PC-9 (cell line): Measurements from ENCODE around the gene PROSER3. TPM values are rescaled to one million over a fixed set of nuclear protein-coding genes. Genes with fewer than 3 reads are reported as not detected.
"Not testable (repeated sequence)": the region's sequence is repeated elsewhere in the genome, so short reads cannot be mapped to it uniquely, and the experiment has no call there.

Experiments
- BruUV-seq: library from RNA; stranded (reverse); fragments of 400-500 nt; replicated peaks from 2 replicates; lab custom pipeline; 2021; lab: Mats Ljungman, UMichigan
- CTCF ChIA-PET: fragments of 300-600 bp; sonication (Branson Sonifier 250); formaldehyde crosslinking; loops from one replicate; lab custom pipeline; 2022; ENCODE audit warnings: antibody characterized with exemption; lab: Charles Lee
- POLR2A ChIA-PET: fragments of 300-600 bp; sonication (Branson Sonifier 250); formaldehyde crosslinking; loops from one replicate; lab custom pipeline; 2022; ENCODE audit warnings: antibody characterized with exemption; ENCODE audit not compliant: unreplicated experiment; lab: Charles Lee
- DNase-seq, 2 experiments: peaks; one replicate each; pipeline versions ENCODE4 v3.0.0 to v3.0.0-alpha.2; 2015 to 2022; ENCODE audit warnings: mixed read lengths in 1 of 2
- H2AFZ ChIP-seq: fragments of 200-600 bp; sonication (generic); 2 replicates; pipeline ENCODE4 v1.8.1; 2017; ENCODE audit warnings: antibody characterized with exemption
- H3F3A ChIP-seq: fragments of 200-600 bp; sonication (generic); 2 replicates; pipeline ENCODE4 v1.8.1; 2017; ENCODE audit warnings: antibody characterized with exemption, mild to moderate bottlenecking, low read depth; ENCODE audit not compliant: insufficient read depth
- H3K27ac ChIP-seq: fragments of 200-600 bp; sonication (generic); 2 replicates; pipeline ENCODE4 v1.6.1; 2016; ENCODE audit warnings: mixed run types
- H3K27me3 ChIP-seq: fragments of 200-600 bp; sonication (generic); 2 replicates; pipeline ENCODE4 v1.6.1; 2016; ENCODE audit warnings: low read depth, mixed run types; ENCODE audit not compliant: insufficient read depth
- H3K36me3 ChIP-seq: fragments of 200-600 bp; sonication (generic); 2 replicates; pipeline ENCODE4 v1.6.1; 2016; ENCODE audit warnings: low read depth, mixed run types
- H3K4me1 ChIP-seq: fragments of 200-600 bp; sonication (generic); replicated peaks from 2 replicates; pipeline ENCODE4 v1.6.1; 2016; ENCODE audit warnings: mixed run types; ENCODE audit not compliant: insufficient read depth
- H3K4me2 ChIP-seq: fragments of 200-600 bp; sonication (generic); 2 replicates; pipeline ENCODE4 v1.6.1; 2017; ENCODE audit warnings: mixed run types
- H3K4me3 ChIP-seq: fragments of 200-600 bp; sonication (generic); 2 replicates; pipeline ENCODE4 v1.6.1; 2016; ENCODE audit warnings: mixed run types
- H3K79me2 ChIP-seq: fragments of 200-600 bp; sonication (generic); 2 replicates; pipeline ENCODE4 v1.6.1; 2017; ENCODE audit warnings: low read depth, mixed run types
- H3K9me2 ChIP-seq: fragments of 200-600 bp; sonication (generic); 2 replicates; pipeline ENCODE4 v1.8.1; 2017; ENCODE audit warnings: mild to moderate bottlenecking; ENCODE audit not compliant: insufficient read depth
- H3K9me3 ChIP-seq: fragments of 200-600 bp; sonication (generic); 2 replicates; pipeline ENCODE4 v1.8.1; 2016; ENCODE audit warnings: low read depth; ENCODE audit not compliant: insufficient read depth
- H4K20me1 ChIP-seq: fragments of 200-600 bp; sonication (generic); 2 replicates; pipeline ENCODE4 v1.8.1; 2017; ENCODE audit not compliant: insufficient read depth
- EZH2 ChIP-seq: fragments of 200-600 bp; sonication (generic); IDR thresholded peaks from 2 replicates; pipeline ENCODE4 v1.8.0; 2017; ENCODE audit warnings: antibody characterized with exemption, low read depth
- intact Hi-C: fragments of 100-400 bp; cut with micrococcal nuclease; formaldehyde crosslinking; loops from one replicate; pipeline ENCODE4 v1.10.0; 2022; ENCODE audit not compliant: unreplicated experiment
- total RNA-seq: library from RNA; stranded (reverse); gene quantifications from 2 replicates; pipeline ENCODE4 v1.2.3, GENCODE V29; 2021
- TF ChIP-seq, protein P1 (sequence below): fragments of 200-600 bp; sonication (generic); conservative IDR thresholded peaks from 2 replicates; pipeline ENCODE4 v1.6.1; 2017; ENCODE audit warnings: mixed run types, antibody characterized with exemption, mild to moderate bottlenecking, moderate library complexity

Gene PROSER3
- total RNA-seq, 1 experiment from 2014 or later, result 52.2 TPM

DNA sequence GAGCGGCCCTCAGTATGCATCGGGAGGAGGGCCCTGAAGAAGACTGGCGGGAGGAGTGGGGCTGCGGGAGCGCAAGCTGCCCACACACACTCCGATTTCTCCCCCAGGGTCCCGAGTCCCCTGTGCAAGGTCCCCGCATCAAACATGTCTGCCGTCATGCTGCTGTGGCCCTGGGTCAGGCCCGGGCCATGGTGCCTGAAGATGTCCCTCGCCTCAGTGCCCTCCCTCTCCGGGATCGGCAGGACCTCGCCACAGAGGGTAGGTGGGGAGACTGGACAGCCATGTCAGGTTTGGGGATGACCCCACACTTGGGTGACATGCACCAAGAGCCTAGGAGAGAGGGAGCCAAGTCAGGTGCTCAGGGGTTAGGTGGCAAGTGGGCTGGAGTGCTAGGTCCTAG lies 35.5 kb upstream of the PROSER3 start:
- Histone ChIP-seq H3K4me2 (no peak overlapping the region), H3K4me3 (no peak overlapping the region), H3K9me2 (no peaks in the 10 kb centered on the region), H4K20me1 (peaks cover 14% of the 10 kb centered on the region), H3F3A (no peaks in the 10 kb centered on the region), H3K36me3 (no peaks in the 10 kb centered on the region), H2AFZ (no peak overlapping the region), H3K27me3 (no peaks in the 10 kb centered on the region), H3K9me3 (no peaks in the 10 kb centered on the region), H3K4me1 (peaks cover 6% of the 10 kb centered on the region), H3K79me2 (peaks cover 22% of the 10 kb centered on the region), H3K27ac (no peak overlapping the region)
- no TSS peak for BruUV-seq
- CTCF ChIA-PET, result no interaction called here
- POLR2A ChIA-PET, result no interaction called here
- intact Hi-C loops, result no loop called here
- DNase-seq, result no peak
- TF ChIP-seq EZH2, result no peak
- TF ChIP-seq, protein P1, sequence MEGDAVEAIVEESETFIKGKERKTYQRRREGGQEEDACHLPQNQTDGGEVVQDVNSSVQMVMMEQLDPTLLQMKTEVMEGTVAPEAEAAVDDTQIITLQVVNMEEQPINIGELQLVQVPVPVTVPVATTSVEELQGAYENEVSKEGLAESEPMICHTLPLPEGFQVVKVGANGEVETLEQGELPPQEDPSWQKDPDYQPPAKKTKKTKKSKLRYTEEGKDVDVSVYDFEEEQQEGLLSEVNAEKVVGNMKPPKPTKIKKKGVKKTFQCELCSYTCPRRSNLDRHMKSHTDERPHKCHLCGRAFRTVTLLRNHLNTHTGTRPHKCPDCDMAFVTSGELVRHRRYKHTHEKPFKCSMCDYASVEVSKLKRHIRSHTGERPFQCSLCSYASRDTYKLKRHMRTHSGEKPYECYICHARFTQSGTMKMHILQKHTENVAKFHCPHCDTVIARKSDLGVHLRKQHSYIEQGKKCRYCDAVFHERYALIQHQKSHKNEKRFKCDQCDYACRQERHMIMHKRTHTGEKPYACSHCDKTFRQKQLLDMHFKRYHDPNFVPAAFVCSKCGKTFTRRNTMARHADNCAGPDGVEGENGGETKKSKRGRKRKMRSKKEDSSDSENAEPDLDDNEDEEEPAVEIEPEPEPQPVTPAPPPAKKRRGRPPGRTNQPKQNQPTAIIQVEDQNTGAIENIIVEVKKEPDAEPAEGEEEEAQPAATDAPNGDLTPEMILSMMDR, result no peak

DNA sequence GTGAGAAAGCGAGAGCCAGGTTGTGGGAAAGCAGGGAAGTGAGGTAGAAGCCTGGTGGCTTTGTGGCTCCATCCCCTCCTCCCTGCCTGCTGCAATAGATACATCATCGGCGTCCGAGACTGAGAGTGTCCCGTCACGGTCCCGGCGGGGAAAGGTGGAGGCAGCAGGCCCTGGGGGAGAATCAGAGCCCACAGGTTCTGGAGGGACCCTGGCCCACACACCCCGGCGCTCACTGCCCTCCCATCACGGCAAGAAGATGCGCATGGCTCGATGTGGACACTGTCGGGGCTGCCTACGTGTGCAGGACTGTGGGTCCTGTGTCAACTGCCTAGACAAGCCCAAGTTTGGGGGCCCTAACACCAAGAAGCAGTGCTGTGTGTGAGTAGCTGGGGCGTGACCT lies 35.1 kb upstream of the PROSER3 start:
- no TSS peak for BruUV-seq
- H3K4me3 ChIP-seq, result no peak overlapping the region
- H3K79me2 ChIP-seq, result peaks cover 22% of the 10 kb centered on the region
- no peak overlapping the region for H2AFZ ChIP-seq
- ChIA-PET POLR2A (no interaction called here), CTCF (no interaction called here)
- no peaks in the 10 kb centered on the region for H3K9me3 ChIP-seq
- no peak for DNase-seq
- no peaks in the 10 kb centered on the region for H3K9me2 ChIP-seq
- no peak overlapping the region for H3K4me2 ChIP-seq
- no peaks in the 10 kb centered on the region for H3K27me3 ChIP-seq
- H3K27ac ChIP-seq, result no peak overlapping the region
- H3F3A ChIP-seq, result no peaks in the 10 kb centered on the region
- intact Hi-C loops, result no loop called here
- TF ChIP-seq EZH2, result no peak
- TF ChIP-seq, protein P1, result no peak
- peaks cover 6% of the 10 kb centered on the region for H3K4me1 ChIP-seq
- H3K36me3 ChIP-seq, result no peaks in the 10 kb centered on the region
- peaks cover 14% of the 10 kb centered on the region for H4K20me1 ChIP-seq

DNA sequence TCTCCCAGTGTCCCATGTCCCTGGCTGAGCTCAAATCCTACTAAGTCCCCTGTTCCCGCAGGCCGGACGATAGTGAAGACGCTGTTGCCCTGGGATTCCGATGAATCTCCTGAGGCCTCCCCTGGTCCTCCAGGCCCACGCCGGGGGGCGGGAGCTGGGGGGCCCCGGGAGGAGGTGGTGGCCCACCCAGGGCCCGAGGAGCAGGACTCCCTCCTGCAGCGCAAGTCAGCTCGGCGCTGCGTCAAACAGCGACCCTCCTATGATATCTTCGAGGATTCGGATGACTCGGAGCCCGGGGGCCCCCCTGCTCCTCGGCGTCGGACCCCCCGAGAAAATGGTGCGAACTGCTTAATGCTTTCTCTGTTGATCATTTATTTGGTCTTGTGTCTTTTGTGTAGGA lies 34.3 kb upstream of the PROSER3 start:
- Histone ChIP-seq H3K9me2 (no peaks in the 10 kb centered on the region), H3K27ac (no peak overlapping the region), H2AFZ (no peak overlapping the region), H3K4me1 (peaks cover 6% of the 10 kb centered on the region), H3K4me3 (no peak overlapping the region), H3K4me2 (no peak overlapping the region), H3K9me3 (no peaks in the 10 kb centered on the region), H3K79me2 (peaks cover 16% of the 10 kb centered on the region), H3K27me3 (no peaks in the 10 kb centered on the region), H3F3A (no peaks in the 10 kb centered on the region), H4K20me1 (peaks cover 11% of the 10 kb centered on the region), H3K36me3 (no peaks in the 10 kb centered on the region)
- no peak for TF ChIP-seq EZH2
- TF ChIP-seq, protein P1, result no peak
- intact Hi-C loops, result no loop called here
- CTCF ChIA-PET, result no interaction called here
- BruUV-seq, result no TSS peak
- POLR2A ChIA-PET, result interaction anchor here (0.6 kb wide), 1 partner anchor 159 kb away, joined by 3 read pairs; no protein-coding TSS in a partner anchor
- no peak for DNase-seq

DNA sequence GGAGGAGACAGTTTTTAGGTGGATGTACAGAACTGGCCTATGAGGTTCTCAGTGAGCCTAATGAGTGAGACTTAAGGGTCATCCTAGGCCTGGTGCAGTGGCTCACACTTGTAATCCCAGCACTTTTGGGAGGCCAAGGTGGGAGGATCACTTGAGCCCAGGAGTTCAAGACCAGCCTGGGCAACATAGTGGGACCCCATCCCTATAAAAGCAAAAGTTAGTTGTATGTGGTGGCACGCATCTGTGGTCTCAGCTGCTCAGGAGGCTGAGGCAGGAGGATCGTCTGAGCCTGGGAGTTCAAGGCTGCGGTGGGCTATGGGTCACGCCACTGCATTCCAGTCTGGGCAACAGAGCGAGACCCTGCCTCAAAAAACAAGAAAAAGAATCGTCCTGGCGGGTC lies 33.8 kb upstream of the PROSER3 start:
- H3K9me2 ChIP-seq, CTCF ChIA-PET, H3K9me3 ChIP-seq, H3K27me3 ChIP-seq, POLR2A ChIA-PET, H3F3A ChIP-seq, DNase-seq, H3K36me3 ChIP-seq, H2AFZ ChIP-seq, BruUV-seq, intact Hi-C loops, H3K4me1 ChIP-seq, H3K4me3 ChIP-seq, H3K4me2 ChIP-seq, H4K20me1 ChIP-seq, H3K27ac ChIP-seq: not testable (repeated sequence)
- peaks cover 12% of the 10 kb centered on the region for H3K79me2 ChIP-seq
